ENCODE measurements around the gene CES4A.
"Not testable (repeated sequence)": the region's sequence is repeated elsewhere in the genome, so short reads cannot be mapped to it uniquely, and the experiment has no call there.

Gene CES4A

DNA sequence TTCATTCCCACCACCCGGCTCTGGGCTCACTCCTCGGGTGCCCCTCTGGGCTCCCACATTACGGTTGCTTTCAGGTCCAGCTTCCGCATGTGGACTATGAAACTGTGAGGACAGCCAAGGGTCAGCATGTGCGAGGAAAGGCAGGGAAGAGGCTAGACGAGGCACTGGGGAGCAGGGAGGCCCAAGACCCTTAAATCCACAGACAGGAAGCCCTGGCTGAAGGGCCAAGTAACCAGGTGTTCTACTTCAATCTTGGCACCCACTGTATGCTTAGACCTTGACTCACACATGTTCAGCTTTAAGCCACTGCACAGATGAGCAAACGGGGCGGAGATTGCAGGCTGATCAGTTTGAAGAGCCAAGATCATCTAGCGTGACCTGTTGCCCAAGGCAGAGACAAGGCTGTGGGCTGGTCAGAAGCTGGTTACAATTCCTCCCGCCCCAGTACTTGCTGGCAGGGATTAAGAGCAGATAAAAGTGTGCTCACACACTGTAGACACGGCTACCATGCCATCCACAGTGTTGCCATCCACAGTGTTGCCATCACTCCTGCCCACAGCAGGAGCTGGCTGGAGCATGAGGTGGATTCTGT, at the start of gene CES4A:
TSS of gene CES4A (plus strand) at position 393 of the 592 bp plus-strand sequence. CDS start at position 577, 184 bp downstream.
- no peak for DNase-seq

DNA sequence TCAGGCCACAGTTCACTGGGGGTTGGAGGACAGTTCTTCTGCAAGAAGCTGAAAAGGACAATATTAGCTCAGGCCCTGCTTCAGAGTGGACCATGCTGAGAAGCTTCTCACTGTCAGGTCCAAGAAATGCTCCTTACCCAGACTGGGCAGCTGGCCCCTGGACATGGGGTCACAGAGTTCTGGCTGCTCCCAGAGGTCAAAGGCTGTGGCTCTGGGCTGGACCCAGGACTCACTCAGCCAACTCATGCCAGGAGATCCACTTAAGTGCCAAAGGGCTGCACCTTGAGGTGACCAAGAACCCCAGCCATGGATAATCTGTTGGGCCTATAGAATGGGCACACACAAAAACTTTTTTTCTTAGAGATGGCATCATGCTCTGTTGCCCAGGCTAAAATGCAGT, 49.0 kb upstream of the CES4A start:
- no peak for DNase-seq

DNA sequence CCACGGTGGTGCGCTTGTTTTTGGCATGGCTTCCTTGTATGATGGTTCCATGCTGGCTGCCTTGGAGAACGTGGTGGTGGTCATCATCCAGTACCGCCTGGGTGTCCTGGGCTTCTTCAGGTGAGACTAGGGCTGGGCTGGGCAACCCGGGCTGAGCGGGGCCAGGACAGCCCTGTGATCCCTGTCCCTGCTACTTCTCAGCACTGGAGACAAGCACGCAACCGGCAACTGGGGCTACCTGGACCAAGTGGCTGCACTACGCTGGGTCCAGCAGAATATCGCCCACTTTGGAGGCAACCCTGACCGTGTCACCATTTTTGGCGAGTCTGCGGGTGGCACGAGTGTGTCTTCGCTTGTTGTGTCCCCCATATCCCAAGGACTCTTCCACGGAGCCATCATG, 48.2 kb upstream of the CES4A start:
- DNase-seq, result no peak

DNA sequence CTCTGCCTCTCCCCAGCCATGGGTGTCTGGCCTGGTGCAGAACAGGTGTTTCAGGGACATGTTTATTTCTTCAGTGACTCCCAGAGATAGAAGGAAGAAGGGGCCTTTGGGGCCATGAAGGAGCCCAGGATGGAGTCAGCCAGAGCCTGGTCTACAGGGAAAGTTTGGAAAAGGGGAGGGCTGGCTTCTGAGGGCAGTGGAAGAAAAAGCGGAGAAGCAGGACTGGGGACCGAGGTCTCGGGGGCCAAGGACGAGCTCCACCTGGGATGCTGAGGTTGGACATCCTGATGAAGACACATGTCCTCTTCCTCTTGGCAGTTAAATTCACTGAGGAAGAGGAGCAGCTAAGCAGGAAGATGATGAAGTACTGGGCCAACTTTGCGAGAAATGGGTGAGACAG, 45.4 kb upstream of the CES4A start:
- DNase-seq, result no peak

DNA sequence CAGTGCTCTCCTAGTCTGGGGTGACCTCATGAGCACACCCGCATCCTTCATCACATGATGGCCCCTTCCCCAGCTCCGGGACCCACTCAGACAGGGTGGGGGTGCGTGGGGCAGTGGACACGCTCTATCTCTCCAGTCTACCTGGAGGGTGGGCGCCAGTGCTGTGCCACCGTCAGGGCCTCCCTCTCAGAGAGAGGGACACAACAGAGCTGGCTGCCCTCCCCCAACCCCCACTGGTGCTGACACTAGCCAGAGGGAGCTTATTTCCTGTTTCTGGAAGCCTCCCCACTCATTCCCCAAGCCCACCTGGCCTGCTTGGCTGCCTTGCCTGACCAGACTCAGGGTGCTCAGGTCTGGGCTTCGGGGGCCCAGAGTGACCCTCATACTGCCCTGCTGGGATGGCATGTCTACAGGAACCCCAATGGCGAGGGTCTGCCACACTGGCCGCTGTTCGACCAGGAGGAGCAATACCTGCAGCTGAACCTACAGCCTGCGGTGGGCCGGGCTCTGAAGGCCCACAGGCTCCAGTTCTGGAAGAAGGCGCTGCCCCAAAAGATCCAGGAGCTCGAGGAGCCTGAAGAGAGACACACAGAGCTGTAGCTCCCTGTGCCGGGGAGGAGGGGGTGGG, 44.8 kb upstream of the CES4A start:
- no peak for DNase-seq

DNA sequence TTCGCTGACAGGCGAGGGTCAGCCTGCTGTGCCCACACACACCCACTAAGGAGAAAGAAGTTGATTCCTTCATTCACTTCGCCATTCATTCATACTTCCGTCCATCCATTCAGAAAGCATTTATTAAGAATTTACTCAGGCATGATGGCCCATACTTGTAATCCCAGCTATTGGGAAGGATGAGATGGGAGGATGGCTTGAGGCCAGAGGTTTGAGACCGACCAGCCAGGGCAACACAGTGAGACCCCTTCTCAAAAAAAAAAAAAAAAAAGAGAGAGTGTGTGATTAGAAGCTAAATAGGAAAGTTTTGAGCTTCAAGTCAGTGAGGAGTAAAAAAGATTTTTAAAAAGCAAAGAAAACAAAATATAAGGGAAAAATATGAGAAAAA, 44.3 kb upstream of the CES4A start:
- DNase-seq, result no peak

DNA sequence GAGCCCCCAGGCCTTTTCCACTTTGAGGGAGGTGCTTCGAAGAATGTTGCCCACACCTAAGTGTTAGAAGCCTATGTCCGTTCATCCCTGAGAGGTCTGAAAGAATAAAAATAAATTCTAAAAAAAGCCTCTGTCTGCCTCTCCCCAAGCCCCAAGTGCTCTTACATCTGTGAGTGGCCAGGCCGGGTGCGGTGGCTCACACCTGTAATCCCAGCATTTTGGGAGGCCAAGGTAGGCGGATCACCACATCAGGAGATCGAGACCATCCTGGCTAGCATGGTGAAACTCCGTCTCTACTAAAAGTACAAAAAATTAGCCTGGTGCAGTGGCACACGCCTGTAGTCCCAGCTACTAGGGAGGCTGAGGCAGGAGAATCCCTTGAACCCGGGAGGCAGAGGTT, 43.4 kb upstream of the CES4A start:
- DNase-seq, result not testable (repeated sequence)

DNA sequence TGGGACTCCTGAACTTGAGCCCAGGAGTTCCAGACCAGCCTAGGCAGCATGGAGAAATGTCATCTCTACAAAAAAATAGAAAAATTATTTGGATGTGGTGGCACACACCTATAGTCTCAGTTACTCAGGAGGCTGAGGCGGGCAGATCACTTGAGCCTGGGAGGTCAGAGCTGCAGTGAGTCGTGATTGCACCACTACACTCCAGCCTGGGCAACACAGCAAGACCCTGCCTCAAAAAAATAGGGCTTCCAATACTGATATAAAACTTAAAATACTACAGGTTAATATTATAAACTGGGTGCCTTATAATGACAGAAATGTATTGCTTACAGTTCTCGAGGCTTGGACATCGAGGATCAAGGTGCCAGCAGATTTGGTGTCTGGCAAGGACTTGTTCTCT, 42.5 kb upstream of the CES4A start:
- no peak for DNase-seq

DNA sequence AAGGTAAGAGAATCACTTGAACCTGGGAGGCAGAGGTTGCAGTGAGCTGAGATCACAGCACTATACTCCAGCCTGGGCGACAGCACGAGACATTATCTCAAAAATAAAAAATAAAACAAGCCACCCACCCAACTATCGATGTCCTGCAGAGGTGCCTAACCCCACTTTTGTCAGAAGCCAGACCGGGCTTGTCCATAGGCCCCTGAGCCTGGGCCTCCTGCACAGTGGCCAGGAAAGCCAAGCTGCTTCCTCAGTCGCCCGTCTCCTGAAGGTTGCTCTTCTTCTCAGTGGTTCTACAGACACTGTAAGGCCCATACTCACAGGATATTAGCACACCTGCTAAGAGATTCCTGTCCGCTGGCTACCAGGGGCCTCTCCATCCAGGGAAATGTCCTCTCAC, 41.8 kb upstream of the CES4A start:
- no peak for DNase-seq

DNA sequence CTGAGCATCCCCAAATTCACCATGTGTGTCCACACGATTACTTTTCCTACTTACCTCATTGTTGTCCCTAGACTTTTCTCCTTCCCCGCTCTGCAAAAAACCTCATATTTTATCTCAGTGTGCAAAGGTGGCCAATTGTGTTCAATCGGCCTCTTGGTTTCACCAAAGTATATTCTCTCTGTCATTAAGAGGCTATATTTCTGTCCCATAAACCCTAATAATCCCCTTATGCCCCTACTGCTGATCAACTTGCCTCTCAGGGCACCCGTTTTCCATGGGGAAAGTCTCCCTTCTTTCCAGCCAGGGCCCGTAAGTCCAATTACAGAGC, 41.5 kb upstream of the CES4A start:
- DNase-seq, result no peak

DNA sequence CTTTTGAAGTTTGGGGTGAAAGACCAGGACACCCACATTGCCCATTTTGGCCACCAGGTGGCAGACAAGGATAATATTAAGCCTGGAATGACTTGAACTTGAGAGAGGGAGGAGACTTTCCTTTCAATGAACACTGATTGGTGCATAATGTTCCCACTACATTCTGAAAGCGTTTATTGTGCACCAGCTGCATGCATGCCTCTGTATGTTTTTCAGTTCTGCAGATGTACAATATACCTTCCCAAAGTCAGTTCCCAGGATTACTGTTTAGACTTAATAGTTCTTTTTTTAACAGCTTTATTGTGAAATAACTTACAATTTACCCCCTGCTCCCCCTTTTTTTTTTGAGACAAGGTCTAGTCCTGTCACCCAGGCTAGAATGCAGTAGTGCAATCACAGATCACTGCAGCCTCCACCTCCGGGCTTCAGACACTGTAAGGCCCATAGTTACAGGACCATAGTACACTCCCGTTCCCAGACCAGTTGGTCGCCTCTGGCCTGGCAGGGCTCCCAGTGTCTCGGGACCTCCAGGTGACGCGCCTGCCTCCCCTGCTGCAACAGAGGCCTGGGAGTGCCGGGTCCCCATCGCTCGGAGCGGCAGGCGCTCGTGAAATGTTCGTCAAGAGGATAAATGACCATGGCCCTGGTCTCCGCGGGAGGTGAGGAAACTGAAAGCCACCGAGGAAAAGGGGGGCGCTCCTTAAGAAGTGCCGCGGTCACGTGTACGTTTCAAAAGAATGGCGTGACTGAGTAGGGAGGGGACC, 40.9 kb upstream of the CES4A start:
- peak; percentile 75 to 76 for DNase-seq

DNA sequence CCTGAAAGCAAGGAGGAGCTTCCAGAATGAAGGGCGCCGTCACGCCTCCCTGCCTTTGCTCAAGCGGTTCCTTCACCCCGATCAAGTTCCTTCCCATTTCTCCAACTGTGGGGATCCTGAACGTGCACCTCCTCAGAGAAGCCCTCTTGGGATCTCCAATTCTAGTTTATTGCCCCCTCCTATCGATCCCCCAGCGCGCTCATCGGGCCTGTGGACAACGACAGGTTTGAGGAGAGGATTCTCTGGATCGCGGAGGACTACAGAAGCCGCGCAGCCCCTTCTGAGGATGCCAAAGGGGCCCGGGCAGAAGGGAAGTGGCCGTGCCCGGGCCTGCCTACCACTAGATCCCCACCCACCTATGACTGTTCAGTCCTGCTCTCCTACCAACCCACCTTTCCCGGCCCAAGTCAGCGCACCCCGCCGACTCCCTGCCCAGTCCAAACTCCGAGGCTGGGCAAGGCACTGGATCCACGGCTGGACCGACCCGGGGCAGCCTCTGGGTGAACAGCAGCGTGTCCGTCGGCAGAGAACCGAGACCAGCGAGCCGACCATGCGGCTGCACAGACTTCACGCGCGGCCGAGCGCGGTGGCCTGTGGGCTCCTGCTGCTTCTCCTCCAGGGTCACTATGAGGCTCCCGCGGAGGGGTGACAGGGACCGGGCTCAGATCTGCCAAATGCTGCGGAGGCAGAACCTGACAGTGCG, 40.1 kb upstream of the CES4A start:
- DNase-seq, result no peak

DNA sequence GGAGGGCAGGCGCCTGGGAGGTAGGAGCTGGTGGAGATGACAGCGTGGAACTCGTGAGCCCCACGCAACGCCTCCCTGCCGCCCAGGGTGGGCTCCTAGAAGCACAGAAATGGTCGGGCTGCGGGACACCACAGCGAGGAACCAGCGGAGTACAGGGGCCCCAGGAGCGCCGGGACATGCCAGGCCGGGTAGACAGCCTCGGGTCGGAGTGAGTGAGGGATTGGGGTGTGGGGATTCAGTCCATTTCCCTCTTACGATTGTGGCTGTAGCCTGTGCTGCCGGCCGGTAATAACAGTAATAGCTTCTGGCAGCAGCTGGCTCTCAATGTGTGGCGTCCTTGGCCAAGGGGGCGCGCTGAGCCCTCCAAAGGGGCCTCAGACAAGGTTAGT, 39.6 kb upstream of the CES4A start:
- no peak for DNase-seq

DNA sequence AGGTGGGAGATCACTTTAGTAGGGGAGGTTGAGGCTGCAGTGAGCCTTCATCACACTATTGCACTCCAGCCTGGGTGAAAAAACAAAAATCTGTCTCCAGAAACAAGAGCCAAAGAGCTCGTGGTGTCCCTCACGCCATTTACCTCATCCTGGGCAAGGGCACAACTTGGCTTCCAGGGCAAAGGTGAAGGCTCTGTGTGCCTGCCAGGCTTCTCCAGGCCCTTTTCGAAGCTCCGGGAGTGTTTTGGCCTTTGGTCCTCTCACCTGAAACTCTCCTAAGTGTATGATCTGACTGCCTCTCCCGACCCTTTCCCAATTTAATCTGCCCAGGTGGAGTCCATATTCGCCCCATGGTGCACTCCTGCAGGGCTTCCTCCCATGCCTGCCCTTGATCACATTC, 38.9 kb upstream of the CES4A start:
- no peak for DNase-seq

DNA sequence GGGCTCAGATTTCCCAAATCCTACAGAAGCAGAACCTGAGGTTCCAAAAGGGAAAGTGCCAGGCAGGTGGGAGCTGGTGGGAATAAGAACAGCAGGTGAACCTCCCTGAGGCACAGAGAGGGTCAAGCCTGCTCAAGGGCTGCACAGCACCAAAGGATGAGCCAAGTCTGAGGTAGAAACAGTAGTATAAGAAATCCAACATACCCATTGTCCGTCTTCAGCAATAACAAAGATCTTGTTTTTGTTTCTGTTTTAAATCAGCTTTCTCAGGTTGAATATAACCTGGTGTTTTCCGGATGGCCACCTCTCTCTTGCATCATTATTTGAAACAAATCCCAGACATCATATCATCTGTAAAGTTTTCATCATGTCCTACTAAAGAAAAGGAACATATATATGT, 38.0 kb upstream of the CES4A start:
- DNase-seq, result no peak

DNA sequence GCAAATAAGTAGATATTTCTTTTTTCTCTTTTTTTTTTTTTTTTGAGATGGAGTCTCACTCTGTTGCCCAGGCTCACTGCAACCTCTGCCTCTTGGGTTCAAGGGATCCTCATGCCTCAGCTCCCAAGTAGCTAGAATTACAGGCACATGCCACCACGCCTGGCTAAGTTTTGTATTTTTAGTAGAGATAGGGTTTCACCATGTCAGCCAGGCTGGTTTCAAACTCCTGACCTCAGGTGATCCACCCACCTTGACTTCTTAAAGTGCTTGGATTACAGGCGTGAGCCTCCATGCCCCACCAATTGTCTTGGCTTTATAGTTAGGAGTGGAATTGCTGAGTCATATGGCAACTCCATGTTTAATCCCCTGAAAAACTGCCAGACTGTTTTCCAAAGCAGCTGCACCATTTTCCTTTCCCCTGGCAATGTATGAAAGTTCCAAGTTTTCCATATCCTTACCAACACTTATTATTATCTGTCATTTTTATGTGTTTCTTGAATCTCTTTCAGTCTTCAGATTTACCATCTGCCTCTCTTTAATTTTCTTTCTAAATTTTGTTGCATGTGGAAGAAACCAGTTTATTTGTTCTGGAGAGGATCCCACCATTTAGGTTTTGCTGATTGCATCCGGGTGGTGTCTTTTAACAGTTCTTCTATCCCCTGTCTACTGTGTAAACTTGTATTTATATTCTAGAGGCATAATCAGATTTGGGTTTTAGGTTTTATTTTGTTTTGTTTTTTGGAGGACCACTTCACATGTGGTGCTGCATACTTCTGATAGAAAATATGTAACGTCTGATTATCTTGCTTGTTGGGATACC, 37.2 kb upstream of the CES4A start:
- no peak for DNase-seq

DNA sequence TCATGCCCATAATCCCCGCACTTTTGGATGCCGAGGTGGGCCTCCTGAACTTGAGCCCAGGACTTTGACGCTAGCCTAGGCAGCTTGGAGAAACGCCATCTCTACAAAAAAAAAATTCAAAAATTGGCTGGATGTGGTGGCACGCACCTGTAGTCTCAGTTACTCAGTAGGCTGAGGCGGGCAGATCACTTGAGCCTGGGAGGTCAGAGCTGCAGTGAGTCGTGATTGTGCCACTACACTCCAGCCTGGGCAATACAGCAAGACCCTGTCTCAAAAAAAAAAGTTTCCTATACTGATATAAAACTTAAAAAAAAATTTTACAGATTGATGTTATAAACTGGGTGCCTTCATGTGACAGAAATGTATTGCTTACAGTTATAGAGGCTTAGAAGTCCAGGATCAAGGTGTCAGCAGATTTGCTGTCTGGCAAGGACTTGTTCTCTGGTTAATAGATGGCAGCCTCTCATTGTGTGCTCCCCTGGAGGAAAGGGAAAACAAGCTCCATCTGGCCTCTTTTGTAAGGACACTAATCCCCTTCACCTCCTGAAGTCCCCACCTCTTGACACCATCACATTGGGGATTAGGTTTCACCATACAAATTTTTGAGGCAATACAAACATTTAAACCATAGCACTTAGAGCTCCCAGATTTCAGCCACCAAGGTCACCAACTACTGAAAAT, 35.8 kb upstream of the CES4A start:
- DNase-seq, result no peak

DNA sequence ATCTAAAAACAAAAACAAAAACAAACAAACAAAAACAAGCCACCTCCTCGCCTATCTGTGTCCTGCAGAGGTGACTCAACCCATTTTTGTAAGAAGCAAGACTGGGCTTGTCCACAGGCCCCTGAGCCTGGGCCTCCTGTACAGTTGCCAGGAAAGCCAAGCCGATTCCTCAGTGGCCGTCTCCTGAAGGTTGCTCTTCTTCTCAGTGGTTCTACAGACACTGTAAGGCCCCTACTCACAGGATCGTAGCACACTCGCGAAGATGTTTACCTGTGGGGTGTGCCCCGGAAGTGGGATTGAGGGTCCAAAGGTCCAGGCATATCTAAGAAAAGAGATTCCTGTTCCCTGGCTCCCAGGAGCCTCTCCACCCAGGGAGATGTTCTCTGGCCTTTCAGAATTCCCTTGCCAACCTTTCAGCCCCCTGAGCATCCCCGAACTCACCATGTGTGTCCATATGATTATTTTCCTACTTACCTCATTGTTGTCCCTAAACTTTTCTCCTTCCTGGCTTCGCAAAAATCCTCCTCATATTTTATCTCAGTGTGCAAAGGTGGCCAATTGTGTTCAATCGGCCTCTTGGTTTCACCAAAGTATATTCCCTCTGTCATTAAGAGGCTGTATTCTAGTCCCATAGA, 34.8 kb upstream of the CES4A start:
- DNase-seq, result no peak

DNA sequence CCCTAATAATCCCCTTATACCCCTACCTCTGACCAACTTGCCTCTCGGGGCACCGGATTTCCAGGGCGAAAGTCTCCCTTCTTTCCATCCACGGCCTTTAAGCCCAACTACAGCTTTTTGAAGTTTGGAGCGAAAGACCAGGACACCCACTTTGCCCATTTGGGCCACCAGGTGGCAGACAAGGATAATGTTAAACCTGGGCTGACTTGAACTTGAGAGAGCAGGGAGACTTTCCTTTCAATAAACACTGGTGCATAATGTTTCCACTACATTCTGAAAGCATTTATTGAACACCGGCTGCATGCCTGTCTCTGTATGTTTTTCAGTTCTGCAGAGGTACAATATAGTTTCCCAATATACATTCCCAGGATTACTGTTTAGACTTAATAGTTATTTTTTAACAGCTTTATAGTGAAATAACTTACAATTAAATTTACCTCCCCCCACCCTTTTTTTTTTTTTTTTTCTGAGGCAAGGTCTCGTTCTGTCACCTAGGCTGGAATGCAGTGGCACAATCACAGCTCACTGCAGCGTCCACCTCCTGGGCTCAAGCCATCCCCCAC, 34.2 kb upstream of the CES4A start:
- peak; percentile 71 to 72 for DNase-seq

DNA sequence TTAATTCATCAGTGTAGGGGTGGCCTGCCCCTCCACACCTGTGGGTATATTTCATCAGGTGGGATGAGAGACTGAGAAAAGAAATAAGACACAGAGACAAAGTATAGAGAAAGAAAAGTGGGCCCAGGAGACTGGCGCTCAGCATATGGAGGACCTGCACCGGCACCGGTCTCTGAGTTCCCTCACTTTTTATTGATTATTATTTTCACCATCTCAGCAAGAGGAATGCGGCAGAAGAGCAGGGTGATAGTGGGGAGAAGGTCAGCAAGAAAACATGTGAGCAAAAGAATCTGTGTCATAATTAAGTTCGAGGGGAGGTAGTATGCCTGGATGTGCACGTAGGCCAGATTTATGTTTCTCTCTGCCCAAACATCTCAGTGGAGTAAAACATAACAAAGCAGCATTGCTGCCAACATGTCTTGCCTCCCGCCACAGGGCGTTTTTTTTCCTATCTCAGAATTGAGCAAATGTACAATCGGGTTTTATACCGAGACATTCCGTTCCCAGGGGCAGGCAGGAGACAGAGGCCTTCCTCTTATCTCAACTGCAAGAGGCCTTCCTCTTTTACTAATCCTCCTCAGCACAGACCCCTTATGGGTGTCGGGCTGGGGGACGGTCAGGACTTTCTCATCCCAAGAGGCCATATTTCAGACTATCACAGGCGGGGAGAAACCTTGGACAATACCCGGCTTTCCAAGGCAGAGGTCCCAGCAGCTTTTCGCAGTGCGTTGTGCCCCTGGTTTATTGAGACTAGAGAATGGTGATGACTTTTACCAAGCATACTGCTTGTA, 32.8 kb upstream of the CES4A start:
- DNase-seq, result not testable (repeated sequence)

DNA sequence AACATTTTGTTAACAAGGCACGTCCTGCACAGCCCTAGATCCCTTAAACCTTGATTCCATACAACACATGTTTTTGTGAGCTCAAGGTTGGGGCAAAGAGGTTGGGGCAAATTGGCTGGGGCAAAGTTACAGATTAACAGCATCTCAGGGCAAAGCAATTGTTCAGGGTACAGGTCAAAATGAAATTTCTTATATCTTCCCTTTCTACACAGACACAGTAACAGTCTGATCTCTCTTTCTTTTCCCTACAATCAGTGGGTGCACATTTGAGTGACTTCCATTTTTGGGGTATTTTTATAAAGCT, 32.3 kb upstream of the CES4A start:
- not testable (repeated sequence) for DNase-seq
